Measurements from ENCODE around the gene TBX3.
A peak's percentile ranks its signal among the peaks of the same experiment; 100 is the strongest.
"Not testable (repeated sequence)": the region's sequence is repeated elsewhere in the genome, so short reads cannot be mapped to it uniquely, and the experiment has no call there.

The TBX3 gene

DNA sequence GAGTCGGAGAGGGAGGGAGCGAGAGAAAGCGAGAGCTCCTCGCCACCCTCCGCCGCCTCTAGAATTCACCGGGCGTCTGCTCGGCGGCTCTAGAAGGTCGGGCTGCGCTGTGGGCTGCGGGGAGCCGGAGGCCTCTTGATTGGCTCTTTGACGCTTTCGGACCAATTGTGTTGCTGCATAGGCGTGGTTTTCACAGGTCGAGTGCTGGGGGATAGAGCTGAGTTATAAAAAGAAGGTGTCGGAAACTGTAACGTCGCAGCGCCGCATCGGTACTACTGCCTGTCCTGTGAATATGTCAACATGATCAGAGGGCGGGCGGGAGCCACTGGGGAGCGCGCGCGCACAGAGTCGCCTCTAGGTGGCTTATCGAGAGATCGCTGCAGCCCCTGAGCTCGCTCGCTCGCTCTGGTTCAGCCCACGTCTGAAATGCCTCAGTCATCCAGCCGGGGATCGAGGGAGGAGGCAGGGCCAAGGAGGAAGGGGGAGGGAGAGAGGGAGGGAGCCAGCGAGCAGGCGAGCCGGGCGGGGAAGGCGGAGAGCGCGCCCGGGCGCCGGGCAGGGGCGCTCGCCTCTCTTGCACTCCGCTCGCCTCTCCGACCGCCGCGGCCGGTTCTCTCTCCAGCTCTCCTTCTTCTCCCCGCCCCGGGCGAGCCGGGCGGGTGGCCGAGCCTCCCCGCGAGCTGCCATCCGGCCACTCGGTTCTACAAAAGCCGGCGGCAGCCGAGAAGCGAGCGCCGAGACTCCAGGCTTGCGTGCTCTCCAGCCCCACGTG is at the start of gene TBX3:
TBX3 (minus strand) TSS at position 78 of the 772 bp plus-strand sequence. CDS start 975 bp downstream, outside the sequence.
- peak within 1 kb of the TSS; percentile 18 for H3K4me3 ChIP-seq (ENCODE audit: low read length)
- H3K27me3 ChIP-seq (ENCODE audit: insufficient read depth, low read length): peaks cover 98% of the 10 kb centered on the region
- H3K4me1 ChIP-seq (ENCODE audit: insufficient read depth, low read length): no peaks in the 10 kb centered on the region
- no peaks in the 10 kb centered on the region for H3K9me3 ChIP-seq (ENCODE audit: low read length)
- H2AFZ ChIP-seq (ENCODE audit: low read depth, low read length): peak within 1 kb of the TSS; percentile 79
- no peaks in the 10 kb centered on the region for H3K36me3 ChIP-seq (ENCODE audit: insufficient read depth, low read length)

- Histone ChIP-seq H2AFZ (ENCODE audit: low read depth, low read length) (no peak overlapping the region), H3K36me3 (ENCODE audit: insufficient read depth, low read length) (no peaks in the 10 kb centered on the region), H3K9me3 (ENCODE audit: low read length) (no peaks in the 10 kb centered on the region), H3K4me1 (ENCODE audit: insufficient read depth, low read length) (no peaks in the 10 kb centered on the region), H3K27me3 (ENCODE audit: insufficient read depth, low read length) (peaks cover 27% of the 10 kb centered on the region), H3K4me3 (ENCODE audit: low read length) (no peak overlapping the region)
Measured at GRCh38 chr12:114732426-114733030, 48.6 kb upstream of the TBX3 start.

DNA sequence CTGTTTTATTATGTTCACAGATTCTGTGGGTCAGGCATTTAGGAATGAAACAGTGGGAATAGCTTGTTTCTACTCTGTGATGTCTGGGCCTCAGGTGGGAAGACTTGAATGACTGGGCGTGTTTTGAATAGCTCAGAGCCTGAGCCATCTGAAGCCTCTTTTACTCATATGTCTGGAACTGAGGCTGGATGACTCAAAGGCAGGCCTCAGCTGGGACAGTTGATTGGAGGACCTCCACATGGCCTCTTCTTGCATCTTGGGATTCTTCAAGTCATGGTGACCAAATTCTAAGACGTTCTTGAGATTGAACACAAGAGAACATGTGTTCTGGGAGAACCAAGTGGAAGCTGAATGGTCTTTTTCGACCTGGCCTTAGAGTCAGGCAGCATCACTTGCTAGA is 45.8 kb upstream of the TBX3 start:
- Histone ChIP-seq H3K4me3 (ENCODE audit: low read length) (no peak overlapping the region), H3K4me1 (ENCODE audit: insufficient read depth, low read length) (no peaks in the 10 kb centered on the region), H3K27me3 (ENCODE audit: insufficient read depth, low read length) (peaks cover 6% of the 10 kb centered on the region), H3K36me3 (ENCODE audit: insufficient read depth, low read length) (no peaks in the 10 kb centered on the region), H3K9me3 (ENCODE audit: low read length) (no peaks in the 10 kb centered on the region), H2AFZ (ENCODE audit: low read depth, low read length) (no peak overlapping the region)

DNA sequence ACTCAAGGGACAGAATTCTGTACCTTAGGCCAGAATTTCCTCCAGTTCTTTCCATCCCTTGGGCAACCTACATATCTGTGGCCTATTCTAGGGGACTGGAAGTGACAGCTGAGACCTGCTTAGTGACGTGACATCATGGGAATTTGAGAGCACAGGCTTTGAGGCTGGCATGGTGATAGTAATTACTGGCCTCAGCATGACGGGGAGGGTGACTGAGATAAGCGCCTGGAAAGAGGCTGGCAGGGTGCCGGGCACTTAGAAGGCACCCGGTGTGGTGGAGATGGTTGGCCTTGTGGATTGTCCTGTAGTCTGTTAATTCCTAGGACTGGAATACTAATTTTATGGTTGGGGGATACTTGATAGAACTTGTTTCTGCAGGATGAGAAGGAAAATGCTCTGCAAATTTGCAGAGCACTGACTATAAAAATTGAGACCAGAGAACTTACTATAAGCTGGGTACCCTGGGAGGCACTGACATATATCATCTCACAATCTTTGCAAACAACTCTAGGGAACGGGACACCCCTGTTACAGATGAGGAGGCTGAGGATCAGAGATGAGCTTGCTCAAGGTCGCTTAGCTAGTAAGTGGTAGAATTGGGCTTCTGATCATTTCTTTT is 42.2 kb upstream of the TBX3 start:
- Histone ChIP-seq H3K27me3 (ENCODE audit: insufficient read depth, low read length) (no peaks in the 10 kb centered on the region), H3K9me3 (ENCODE audit: low read length) (no peaks in the 10 kb centered on the region), H3K36me3 (ENCODE audit: insufficient read depth, low read length) (no peaks in the 10 kb centered on the region), H3K4me3 (ENCODE audit: low read length) (no peak overlapping the region), H2AFZ (ENCODE audit: low read depth, low read length) (no peak overlapping the region), H3K4me1 (ENCODE audit: insufficient read depth, low read length) (no peaks in the 10 kb centered on the region)

DNA sequence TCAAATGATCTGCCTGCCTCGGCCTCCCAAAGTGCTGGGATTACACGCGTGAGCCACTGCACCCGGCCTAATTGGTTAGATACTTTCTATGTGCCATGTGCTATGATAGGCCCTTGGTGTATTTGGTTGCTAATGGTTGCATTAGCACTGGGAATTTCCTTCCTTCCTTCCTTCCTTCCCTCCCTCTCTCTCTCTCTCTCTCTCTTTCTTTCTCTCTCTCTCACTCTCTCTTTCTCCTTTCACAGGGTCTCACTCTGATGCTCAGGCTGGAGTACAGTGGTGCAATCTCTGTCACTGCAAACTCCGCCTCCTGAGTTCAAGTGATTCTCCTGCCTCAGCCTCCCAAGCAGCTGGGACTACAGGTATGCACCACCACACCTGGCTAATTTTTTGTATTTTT is 38.2 kb upstream of the TBX3 start:
- not testable (repeated sequence) for H3K36me3 ChIP-seq (ENCODE audit: insufficient read depth, low read length); H3K4me3 ChIP-seq (ENCODE audit: low read length); H2AFZ ChIP-seq (ENCODE audit: low read depth, low read length); H3K9me3 ChIP-seq (ENCODE audit: low read length); H3K27me3 ChIP-seq (ENCODE audit: insufficient read depth, low read length); H3K4me1 ChIP-seq (ENCODE audit: insufficient read depth, low read length)

- Histone ChIP-seq H3K36me3 (ENCODE audit: insufficient read depth, low read length) (no peaks in the 10 kb centered on the region), H2AFZ (ENCODE audit: low read depth, low read length) (no peak overlapping the region), H3K27me3 (ENCODE audit: insufficient read depth, low read length) (no peaks in the 10 kb centered on the region), H3K4me3 (ENCODE audit: low read length) (no peak overlapping the region), H3K4me1 (ENCODE audit: insufficient read depth, low read length) (no peaks in the 10 kb centered on the region), H3K9me3 (ENCODE audit: low read length) (no peaks in the 10 kb centered on the region)
Measured at GRCh38 chr12:114721266-114721665, 37.3 kb upstream of the TBX3 start.

- H3K4me1 ChIP-seq (ENCODE audit: insufficient read depth, low read length): no peaks in the 10 kb centered on the region
- H2AFZ ChIP-seq (ENCODE audit: low read depth, low read length): no peak overlapping the region
- H3K9me3 ChIP-seq (ENCODE audit: low read length): no peaks in the 10 kb centered on the region
- no peaks in the 10 kb centered on the region for H3K36me3 ChIP-seq (ENCODE audit: insufficient read depth, low read length)
- no peaks in the 10 kb centered on the region for H3K27me3 ChIP-seq (ENCODE audit: insufficient read depth, low read length)
- H3K4me3 ChIP-seq (ENCODE audit: low read length): no peak overlapping the region
Measured at GRCh38 chr12:114713466-114714215, 29.7 kb upstream of the TBX3 start.

DNA sequence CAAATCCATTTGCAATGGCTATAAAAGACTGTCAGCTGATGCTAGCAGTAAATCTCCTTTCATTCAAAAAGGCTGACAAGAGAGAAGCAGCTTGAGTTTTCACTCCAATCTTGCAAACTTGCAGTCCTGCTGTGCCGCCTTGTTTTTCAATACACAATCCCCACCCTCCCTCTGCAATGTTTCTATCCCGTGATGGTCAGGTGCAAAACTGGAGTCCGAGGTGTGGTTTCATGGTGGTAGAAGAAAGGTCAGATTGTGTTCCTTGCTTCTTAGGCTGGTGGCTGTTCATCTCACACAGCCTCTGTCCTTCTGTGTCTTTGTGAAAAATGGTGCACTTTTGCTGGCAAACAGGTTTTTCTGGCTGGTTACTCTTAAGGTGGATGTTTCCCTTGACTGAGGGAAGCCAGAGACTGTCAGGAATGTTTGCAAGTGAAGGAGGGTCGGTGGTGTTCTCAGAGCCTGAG is 27.7 kb upstream of the TBX3 start:
- Histone ChIP-seq H3K36me3 (ENCODE audit: insufficient read depth, low read length) (no peaks in the 10 kb centered on the region), H3K27me3 (ENCODE audit: insufficient read depth, low read length) (no peaks in the 10 kb centered on the region), H3K4me1 (ENCODE audit: insufficient read depth, low read length) (no peaks in the 10 kb centered on the region), H2AFZ (ENCODE audit: low read depth, low read length) (no peak overlapping the region), H3K4me3 (ENCODE audit: low read length) (no peak overlapping the region), H3K9me3 (ENCODE audit: low read length) (no peaks in the 10 kb centered on the region)

GRCh38 chr12:114710151-114710550 is 26.2 kb upstream of the TBX3 start:
- no peaks in the 10 kb centered on the region for H3K36me3 ChIP-seq (ENCODE audit: insufficient read depth, low read length)
- no peaks in the 10 kb centered on the region for H3K4me1 ChIP-seq (ENCODE audit: insufficient read depth, low read length)
- H3K9me3 ChIP-seq (ENCODE audit: low read length): no peaks in the 10 kb centered on the region
- no peak overlapping the region for H3K4me3 ChIP-seq (ENCODE audit: low read length)
- H3K27me3 ChIP-seq (ENCODE audit: insufficient read depth, low read length): peaks cover 2% of the 10 kb centered on the region
- H2AFZ ChIP-seq (ENCODE audit: low read depth, low read length): no peak overlapping the region

GRCh38 chr12:114709112-114709511 is 25.1 kb upstream of the TBX3 start:
- no peaks in the 10 kb centered on the region for H3K9me3 ChIP-seq (ENCODE audit: low read length)
- no peak overlapping the region for H2AFZ ChIP-seq (ENCODE audit: low read depth, low read length)
- peaks cover 6% of the 10 kb centered on the region for H3K27me3 ChIP-seq (ENCODE audit: insufficient read depth, low read length)
- H3K4me1 ChIP-seq (ENCODE audit: insufficient read depth, low read length): no peaks in the 10 kb centered on the region
- H3K4me3 ChIP-seq (ENCODE audit: low read length): no peak overlapping the region
- no peaks in the 10 kb centered on the region for H3K36me3 ChIP-seq (ENCODE audit: insufficient read depth, low read length)

DNA sequence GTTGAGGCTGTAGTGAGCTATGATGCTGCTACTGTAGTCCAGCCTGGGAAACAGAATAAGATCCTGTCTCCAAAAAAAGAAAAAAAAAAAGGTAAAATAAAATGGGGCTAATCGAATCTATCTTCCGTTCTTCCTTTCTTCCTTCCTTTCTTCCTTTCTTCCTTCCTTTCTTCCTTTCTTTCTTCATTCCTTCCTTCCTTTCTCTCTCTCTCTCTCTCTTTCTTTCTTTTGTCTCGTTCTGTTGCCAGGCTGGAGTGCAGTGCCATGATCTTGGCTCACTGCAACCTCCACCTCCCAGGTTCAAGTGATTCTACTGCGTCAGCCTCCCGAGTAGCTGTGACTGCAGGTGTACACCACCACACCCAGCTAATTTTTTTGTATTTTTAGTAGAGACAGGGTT is 24.6 kb upstream of the TBX3 start:
- peaks cover 10% of the 10 kb centered on the region for H3K27me3 ChIP-seq (ENCODE audit: insufficient read depth, low read length)
- H2AFZ ChIP-seq (ENCODE audit: low read depth, low read length); H3K4me3 ChIP-seq (ENCODE audit: low read length); H3K9me3 ChIP-seq (ENCODE audit: low read length); H3K4me1 ChIP-seq (ENCODE audit: insufficient read depth, low read length); H3K36me3 ChIP-seq (ENCODE audit: insufficient read depth, low read length): not testable (repeated sequence)

GRCh38 chr12:114704096-114704495 is 20.1 kb upstream of the TBX3 start:
- Histone ChIP-seq H3K36me3 (ENCODE audit: insufficient read depth, low read length) (no peaks in the 10 kb centered on the region), H3K4me3 (ENCODE audit: low read length) (no peak overlapping the region), H3K4me1 (ENCODE audit: insufficient read depth, low read length) (no peaks in the 10 kb centered on the region), H3K27me3 (ENCODE audit: insufficient read depth, low read length) (peaks cover 51% of the 10 kb centered on the region), H2AFZ (ENCODE audit: low read depth, low read length) (no peak overlapping the region), H3K9me3 (ENCODE audit: low read length) (no peaks in the 10 kb centered on the region)

GRCh38 chr12:114703060-114703493 is 19.1 kb upstream of the TBX3 start:
- Histone ChIP-seq H3K9me3 (ENCODE audit: low read length) (no peaks in the 10 kb centered on the region), H3K27me3 (ENCODE audit: insufficient read depth, low read length) (peaks cover 61% of the 10 kb centered on the region), H2AFZ (ENCODE audit: low read depth, low read length) (no peak overlapping the region), H3K4me1 (ENCODE audit: insufficient read depth, low read length) (no peaks in the 10 kb centered on the region), H3K4me3 (ENCODE audit: low read length) (no peak overlapping the region), H3K36me3 (ENCODE audit: insufficient read depth, low read length) (no peaks in the 10 kb centered on the region)
